Mucosa of rectum (tissue), 2 donors: ENCODE results near the gene FKBP1C.

Experiments
- H3K27ac ChIP-seq, 2 donors: one replicate each; pipeline ENCODE4 v1.7.0; 2013; ENCODE audit warnings: inconsistent platforms in 2 of 2, low read depth in 2 of 2, low read length in 2 of 2
- H3K27me3 ChIP-seq, 2 donors: one replicate each; pipeline ENCODE4 v1.7.0; 2013; ENCODE audit warnings: low read length in 2 of 2; ENCODE audit not compliant: control insufficient read depth in 2 of 2, insufficient read depth in 2 of 2
- H3K36me3 ChIP-seq, 2 donors: one replicate each; pipeline ENCODE4 v1.7.0; 2013; ENCODE audit warnings: low read length in 2 of 2; ENCODE audit not compliant: control insufficient read depth in 2 of 2, insufficient read depth in 2 of 2
- H3K4me1 ChIP-seq, 2 donors: one replicate each; pipeline ENCODE4 v1.7.0; 2013; ENCODE audit warnings: low read length in 2 of 2, mild to moderate bottlenecking in 1 of 2; ENCODE audit not compliant: control insufficient read depth in 2 of 2, insufficient read depth in 2 of 2
- H3K4me3 ChIP-seq, 2 donors: one replicate each; pipeline ENCODE4 v1.7.0; 2013; ENCODE audit warnings: low read length in 2 of 2
- H3K9ac ChIP-seq, 2 donors: one replicate each; pipeline ENCODE4 v1.7.0; 2013; ENCODE audit warnings: low read length in 2 of 2, low read depth in 1 of 2, mild to moderate bottlenecking in 1 of 2
- H3K9me3 ChIP-seq, 2 donors: one replicate each; pipeline ENCODE4 v1.7.0; 2013; ENCODE audit warnings: low read length in 2 of 2; ENCODE audit not compliant: control insufficient read depth in 2 of 2
- donor health status: healthy.
- donor health status: Normal muscosa, but diverticular disease.

Gene FKBP1C

DNA sequence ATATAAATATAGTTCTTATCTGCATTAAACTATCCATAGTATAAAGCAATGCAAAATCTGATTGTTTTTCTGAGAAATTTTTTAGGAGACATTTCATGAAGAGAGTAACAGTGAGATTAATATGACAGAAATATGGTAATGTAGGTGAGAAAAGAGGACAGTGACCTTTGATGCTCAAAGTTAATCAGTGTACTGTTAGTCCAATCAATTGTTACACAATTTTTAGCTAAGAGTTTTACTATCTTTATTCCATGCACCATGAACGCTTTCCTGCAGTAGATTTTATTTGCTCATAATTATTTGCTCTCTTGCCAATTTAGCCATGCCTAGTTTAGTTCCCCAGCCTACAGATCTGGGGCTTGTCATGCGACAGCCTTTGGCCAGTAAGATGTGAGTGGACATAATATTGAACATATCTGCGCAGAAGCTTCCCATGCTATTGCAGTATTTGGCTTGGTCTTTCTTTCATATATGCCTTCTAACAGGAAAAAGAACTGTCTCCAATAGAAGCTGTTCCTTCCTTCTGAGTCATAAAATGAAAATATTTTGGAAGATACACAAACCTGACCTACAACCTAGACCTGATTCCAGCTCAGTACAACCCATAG, 38.7 kb downstream of the FKBP1C start:
- H3K27ac ChIP-seq: no peak overlapping the region
- no peaks in the 10 kb centered on the region for H3K9me3 ChIP-seq
- H3K36me3 ChIP-seq: no peaks in the 10 kb centered on the region
- no peak overlapping the region for H3K4me3 ChIP-seq
- no peaks in the 10 kb centered on the region for H3K27me3 ChIP-seq
- no peak overlapping the region for H3K9ac ChIP-seq
- no peaks in the 10 kb centered on the region for H3K4me1 ChIP-seq

- Histone ChIP-seq H3K36me3 (no peaks in the 10 kb centered on the region), H3K27ac (no peak overlapping the region), H3K27me3 (no peaks in the 10 kb centered on the region), H3K9ac (no peak overlapping the region), H3K9me3 (no peaks in the 10 kb centered on the region), H3K4me3 (no peak overlapping the region), H3K4me1 (peaks cover 0 to 3% of the 10 kb centered on the region in 2 donors)
These were observed 47.9 kb downstream of the FKBP1C start for GRCh38 chr6:63259153-63259552.

- peaks cover 0 to 3% of the 10 kb centered on the region in 2 donors for H3K4me1 ChIP-seq
- no peak overlapping the region for H3K9ac ChIP-seq
- H3K9me3 ChIP-seq: no peaks in the 10 kb centered on the region
- no peaks in the 10 kb centered on the region for H3K36me3 ChIP-seq
- no peak overlapping the region for H3K4me3 ChIP-seq
- no peak overlapping the region for H3K27ac ChIP-seq
- no peaks in the 10 kb centered on the region for H3K27me3 ChIP-seq
These were observed 50.6 kb downstream of the FKBP1C start for GRCh38 chr6:63261820-63262219.
